Cardiac muscle cell (in vitro differentiated cells and primary cell): Measurements from ENCODE around the gene ARMC2. TPM values are rescaled to one million over a fixed set of nuclear protein-coding genes. Genes with fewer than 3 reads are reported as not detected.
A peak's percentile ranks its signal among the peaks of the same experiment; 100 is the strongest.

Experiments
- DNase-seq, 2 donors: peaks; one replicate each; pipeline versions ENCODE4 v3.0.0 to v3.0.0-alpha.2; 2010 to 2017; ENCODE audit warnings: low read depth in 1 of 2, low spot score in 1 of 2
- H3K27ac ChIP-seq: fragments of 200-600 bp; sonication (generic); 2 replicates; pipeline ENCODE4 v1.5.1; 2016
- H3K27me3 ChIP-seq: fragments of 200-600 bp; sonication (generic); 2 replicates; pipeline ENCODE4 v1.6.0; 2016; ENCODE audit warnings: control low read depth
- H3K36me3 ChIP-seq: fragments of 200-600 bp; sonication (generic); 2 replicates; pipeline ENCODE4 v1.5.1; 2016; ENCODE audit warnings: control low read depth
- H3K4me1 ChIP-seq: fragments of 200-600 bp; sonication (generic); 2 replicates; pipeline ENCODE4 v1.8.1; 2017; ENCODE audit warnings: low read depth, mild to moderate bottlenecking, mixed run types
- H3K4me3 ChIP-seq: fragments of 200-600 bp; sonication (generic); 2 replicates; pipeline ENCODE4 v1.5.1; 2016; ENCODE audit warnings: mild to moderate bottlenecking
- H3K9me3 ChIP-seq: fragments of 200-600 bp; sonication (generic); 2 replicates; pipeline ENCODE4 v1.5.1; 2017; ENCODE audit warnings: low read depth, mild to moderate bottlenecking, control low read depth
- CTCF ChIP-seq: IDR thresholded peaks from 2 replicates; pipeline ENCODE4 v1.5.1; 2012; ENCODE audit warnings: low read depth, mild to moderate bottlenecking, low read length
- polyA plus RNA-seq: library from polyadenylated mRNA; unstranded; fragments of >200 nt; fragmentation: Nextera tagmentation; extraction: Ambion mirVana; gene quantifications from 2 replicates; pipeline ENCODE4 v1.2.1, GENCODE V29; 2016
- total RNA-seq: library from RNA; depleted of rRNA; stranded (reverse); fragments of >200 nt; gene quantifications from 2 replicates; pipeline ENCODE4 v1.2.3, GENCODE V29; 2016

ARMC2 gene
- total RNA-seq (1.2 and 2.6 TPM in 2 replicates), polyA plus RNA-seq (3.3 and 4.0 TPM in 2 replicates)

DNA sequence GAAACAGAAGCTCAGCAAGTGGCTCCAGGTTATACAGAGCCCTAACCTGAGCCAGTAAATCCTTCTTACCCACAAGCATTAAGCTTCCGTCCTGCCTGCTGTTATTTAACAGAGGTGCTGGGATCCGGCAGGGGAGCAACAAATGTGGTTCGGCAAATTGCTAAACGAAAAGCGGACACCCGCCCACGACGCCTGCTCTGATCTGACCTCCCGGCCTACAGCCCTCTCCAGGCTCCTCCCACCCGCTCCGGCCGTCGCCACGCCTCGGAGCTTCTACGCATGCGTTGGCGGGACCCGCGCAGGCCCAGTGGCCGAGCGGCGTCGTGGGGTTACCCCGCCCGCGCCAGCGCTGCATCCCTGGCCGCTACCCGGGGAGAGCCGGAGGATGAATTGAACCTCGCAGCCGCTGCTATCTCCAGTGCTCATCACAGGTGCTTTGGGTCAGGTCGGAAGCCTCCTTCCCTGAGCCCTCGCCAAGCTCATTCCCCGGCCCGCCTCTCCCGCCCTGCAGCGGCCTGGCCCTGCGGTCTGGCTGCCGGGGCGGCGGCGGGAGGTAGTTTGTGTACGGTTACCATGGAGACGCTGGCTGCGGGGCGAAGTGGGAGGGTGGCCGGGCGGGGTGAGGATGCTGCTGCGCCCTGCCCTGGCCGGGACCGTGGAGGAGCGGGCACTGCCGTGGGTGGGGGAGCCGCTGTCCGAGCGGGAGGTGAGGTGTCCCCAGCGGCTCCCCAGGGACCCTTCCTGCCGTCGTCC is at the start of gene ARMC2:
ARMC2 (plus strand) TSS at position 307 of the 753 bp plus-strand sequence. CDS start 5,846 bp downstream, outside the sequence.
- no peaks in the 10 kb centered on the region for H3K36me3 ChIP-seq
- peak within 1 kb of the TSS; percentile 84 for H3K4me3 ChIP-seq
- H3K27me3 ChIP-seq, result no peaks in the 10 kb centered on the region
- peaks cover 13% of the 10 kb centered on the region for H3K4me1 ChIP-seq
- TF ChIP-seq CTCF, result no peak
- peak; percentile 91 to 92 for DNase-seq
- no peaks in the 10 kb centered on the region for H3K9me3 ChIP-seq
- H3K27ac ChIP-seq, result no peak within 1 kb of the TSS

DNA sequence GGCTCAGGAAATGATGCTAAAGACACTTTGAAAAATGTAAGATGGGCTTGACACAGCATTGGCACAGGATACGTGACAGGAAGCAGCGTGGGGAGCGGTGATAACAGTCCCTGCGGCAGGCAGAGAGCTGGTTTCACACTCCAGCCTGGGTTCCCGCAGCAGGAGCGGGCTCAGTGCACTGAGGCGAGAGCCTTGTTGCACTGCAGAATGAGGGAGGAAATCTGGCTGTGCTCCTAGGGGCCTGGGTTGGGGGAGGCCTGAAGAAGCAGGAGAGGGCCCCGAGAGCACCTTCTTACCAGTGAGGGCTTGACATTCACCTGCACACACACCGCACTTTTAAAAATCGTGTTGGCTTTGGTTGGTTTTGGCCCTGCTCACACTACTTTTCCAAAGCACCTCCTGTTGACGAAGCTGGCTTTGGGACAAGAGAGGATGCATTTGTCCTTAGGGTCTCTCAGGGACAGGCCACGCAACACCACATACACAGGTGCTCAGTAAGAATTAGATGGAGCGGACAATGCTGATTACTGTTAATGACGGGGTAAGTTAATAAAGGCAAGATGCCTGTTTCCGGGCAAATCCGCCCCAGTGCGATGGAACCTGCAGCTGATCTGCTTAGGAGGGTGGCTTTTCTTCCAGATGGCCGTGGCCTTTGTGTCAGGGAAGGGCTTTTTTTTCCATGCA is 49.4 kb upstream of the ARMC2 start:
- Histone ChIP-seq H3K4me1 (peaks cover 26% of the 10 kb centered on the region), H3K9me3 (no peaks in the 10 kb centered on the region), H3K36me3 (no peaks in the 10 kb centered on the region), H3K27ac (no peak overlapping the region), H3K27me3 (no peaks in the 10 kb centered on the region), H3K4me3 (no peak overlapping the region)
- peak; percentile 22 to 57 for DNase-seq
- no peak for TF ChIP-seq CTCF

GRCh38 chr6:108799354-108799717 is 48.9 kb upstream of the ARMC2 start:
- TF ChIP-seq CTCF, result no peak
- no peak for DNase-seq
- Histone ChIP-seq H3K36me3 (no peaks in the 10 kb centered on the region), H3K9me3 (no peaks in the 10 kb centered on the region), H3K4me1 (peaks cover 26% of the 10 kb centered on the region), H3K27me3 (no peaks in the 10 kb centered on the region), H3K4me3 (no peak overlapping the region), H3K27ac (no peak overlapping the region)

DNA sequence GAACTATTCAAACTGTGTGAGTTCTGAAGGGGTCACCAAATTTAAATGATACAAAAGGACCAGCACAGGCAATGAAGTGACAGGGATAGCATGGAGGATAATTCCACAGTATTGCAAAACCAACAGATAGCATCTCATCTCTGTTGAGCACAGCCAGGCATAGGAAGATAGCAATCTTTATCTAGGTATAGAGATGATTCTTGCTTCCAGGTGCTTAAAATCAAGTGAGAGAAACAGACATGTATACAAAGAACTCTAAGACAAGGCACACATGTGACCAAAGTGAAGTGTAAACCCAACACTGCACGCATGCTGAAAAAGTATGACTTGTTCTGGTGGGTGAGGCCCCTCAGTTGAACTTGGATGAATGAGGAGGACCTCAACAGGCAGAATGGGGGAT is 48.4 kb upstream of the ARMC2 start:
- Histone ChIP-seq H3K4me1 (peaks cover 26% of the 10 kb centered on the region), H3K27ac (no peak overlapping the region), H3K36me3 (no peaks in the 10 kb centered on the region), H3K4me3 (no peak overlapping the region), H3K9me3 (no peaks in the 10 kb centered on the region), H3K27me3 (no peaks in the 10 kb centered on the region)
- TF ChIP-seq CTCF, result no peak
- no peak for DNase-seq

DNA sequence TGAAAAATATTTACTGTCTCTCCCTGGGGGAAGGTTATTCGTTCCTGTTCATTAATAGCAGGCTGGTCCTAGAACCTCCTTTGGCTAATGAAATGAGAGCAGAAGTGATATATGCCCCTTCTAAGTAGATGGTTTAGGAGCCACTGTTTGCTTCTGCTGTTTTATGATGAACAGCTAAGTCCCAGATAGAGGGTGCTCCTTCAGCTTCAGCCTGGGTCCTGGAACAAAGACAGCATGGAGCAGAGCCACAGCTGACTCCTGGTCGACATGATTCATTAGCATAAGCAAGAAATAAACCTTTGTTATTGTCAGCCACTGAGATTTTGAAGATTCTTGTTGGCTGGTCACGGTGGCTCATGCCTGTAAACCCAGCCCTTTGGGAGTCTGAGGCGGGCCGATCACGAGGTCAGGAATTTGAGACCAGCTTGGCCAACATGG is 47.8 kb upstream of the ARMC2 start:
- Histone ChIP-seq H3K27ac (no peak overlapping the region), H3K27me3 (no peaks in the 10 kb centered on the region), H3K9me3 (no peaks in the 10 kb centered on the region), H3K36me3 (no peaks in the 10 kb centered on the region), H3K4me3 (no peak overlapping the region), H3K4me1 (peaks cover 26% of the 10 kb centered on the region)
- TF ChIP-seq CTCF, result no peak
- peak in 1 of 2 donors; percentile 5 for DNase-seq
